Parathyroid adenoma (tissue), 2 donors: ENCODE measurements around the gene PDGFB.

ENCODE experiments used
- H2AFZ ChIP-seq: fragments of 300-600 bp; sonication (generic); one replicate; pipeline ENCODE4 v1.7.0; 2017; ENCODE audit warnings: antibody characterized with exemption, mild to moderate bottlenecking
- H3K27ac ChIP-seq: fragments of 300-600 bp; sonication (generic); one replicate; pipeline ENCODE4 v1.7.0; 2017
- H3K27me3 ChIP-seq: fragments of 300-600 bp; sonication (generic); one replicate; pipeline ENCODE4 v1.7.0; 2017; ENCODE audit warnings: low read length; ENCODE audit not compliant: control insufficient read depth, insufficient read depth
- H3K36me3 ChIP-seq: fragments of 300-600 bp; sonication (generic); one replicate; pipeline ENCODE4 v1.7.0; 2017; ENCODE audit warnings: low read length; ENCODE audit not compliant: control insufficient read depth, insufficient read depth
- H3K4me1 ChIP-seq: fragments of 300-600 bp; sonication (generic); one replicate; pipeline ENCODE4 v1.7.0; 2017; ENCODE audit warnings: control low read depth
- H3K4me2 ChIP-seq: fragments of 300-600 bp; sonication (generic); one replicate; pipeline ENCODE4 v1.7.0; 2017; ENCODE audit warnings: low read length
- H3K4me3 ChIP-seq: fragments of 300-600 bp; sonication (generic); one replicate; pipeline ENCODE4 v1.7.0; 2017; ENCODE audit warnings: low read depth, low read length
- H3K79me2 ChIP-seq: fragments of 300-600 bp; sonication (generic); one replicate; pipeline ENCODE4 v1.7.0; 2017; ENCODE audit warnings: control low read depth
- H3K9ac ChIP-seq: fragments of 300-600 bp; sonication (generic); one replicate; pipeline ENCODE4 v1.7.0; 2017; ENCODE audit warnings: mild to moderate bottlenecking
- H3K9me3 ChIP-seq: fragments of 300-600 bp; sonication (generic); one replicate; pipeline ENCODE4 v1.7.0; 2017; ENCODE audit warnings: low read length; ENCODE audit not compliant: control insufficient read depth
- TF ChIP-seq, protein P1 (sequence below): fragments of 300-600 bp; sonication (generic); IDR thresholded peaks from one replicate; pipeline ENCODE4 v1.7.0; 2017; ENCODE audit warnings: antibody characterized with exemption, mild to moderate bottlenecking
- donor health status: primary hyperparathyroidism.

The PDGFB gene

DNA sequence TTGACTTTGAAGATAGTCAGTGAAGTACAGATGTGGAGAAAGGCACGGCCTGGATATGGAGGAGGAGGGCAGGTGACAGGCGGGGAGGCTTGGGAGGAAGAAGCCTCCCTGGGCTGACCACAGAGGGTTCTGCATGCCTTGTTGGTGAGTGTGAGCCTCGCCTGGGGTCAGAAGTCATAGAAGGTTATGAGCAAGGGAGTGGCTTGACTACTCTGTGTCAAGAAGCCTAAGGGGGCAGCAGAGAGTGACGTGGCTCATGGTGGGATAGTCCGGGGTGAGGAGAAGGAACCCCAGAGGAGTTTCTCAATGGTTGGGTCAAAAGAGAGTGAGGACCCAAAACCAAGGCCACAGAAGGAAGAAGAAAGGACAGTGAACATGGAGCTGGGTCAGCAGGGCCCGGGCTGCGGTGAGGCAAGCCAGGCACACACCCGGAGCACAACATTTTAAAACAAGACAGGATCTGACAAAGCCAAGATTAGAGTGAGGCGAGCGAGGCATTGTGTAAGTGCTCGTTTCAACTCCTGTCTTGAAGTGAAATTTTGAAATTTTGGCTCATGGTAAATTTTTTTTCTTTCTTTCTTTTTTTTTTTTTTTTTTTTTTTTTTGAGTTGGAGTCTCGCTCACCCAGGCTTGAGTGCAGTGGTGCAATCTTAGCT, 31.9 kb downstream of the PDGFB start:
- Histone ChIP-seq H3K9me3 (no peaks in the 10 kb centered on the region), H2AFZ (no peak overlapping the region), H3K36me3 (no peaks in the 10 kb centered on the region), H3K4me3 (no peak overlapping the region), H3K79me2 (no peaks in the 10 kb centered on the region), H3K4me1 (no peaks in the 10 kb centered on the region), H3K9ac (no peak overlapping the region), H3K27me3 (no peaks in the 10 kb centered on the region), H3K4me2 (no peak overlapping the region), H3K27ac (no peak overlapping the region)
- TF ChIP-seq, protein P1, sequence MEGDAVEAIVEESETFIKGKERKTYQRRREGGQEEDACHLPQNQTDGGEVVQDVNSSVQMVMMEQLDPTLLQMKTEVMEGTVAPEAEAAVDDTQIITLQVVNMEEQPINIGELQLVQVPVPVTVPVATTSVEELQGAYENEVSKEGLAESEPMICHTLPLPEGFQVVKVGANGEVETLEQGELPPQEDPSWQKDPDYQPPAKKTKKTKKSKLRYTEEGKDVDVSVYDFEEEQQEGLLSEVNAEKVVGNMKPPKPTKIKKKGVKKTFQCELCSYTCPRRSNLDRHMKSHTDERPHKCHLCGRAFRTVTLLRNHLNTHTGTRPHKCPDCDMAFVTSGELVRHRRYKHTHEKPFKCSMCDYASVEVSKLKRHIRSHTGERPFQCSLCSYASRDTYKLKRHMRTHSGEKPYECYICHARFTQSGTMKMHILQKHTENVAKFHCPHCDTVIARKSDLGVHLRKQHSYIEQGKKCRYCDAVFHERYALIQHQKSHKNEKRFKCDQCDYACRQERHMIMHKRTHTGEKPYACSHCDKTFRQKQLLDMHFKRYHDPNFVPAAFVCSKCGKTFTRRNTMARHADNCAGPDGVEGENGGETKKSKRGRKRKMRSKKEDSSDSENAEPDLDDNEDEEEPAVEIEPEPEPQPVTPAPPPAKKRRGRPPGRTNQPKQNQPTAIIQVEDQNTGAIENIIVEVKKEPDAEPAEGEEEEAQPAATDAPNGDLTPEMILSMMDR: no peak

DNA sequence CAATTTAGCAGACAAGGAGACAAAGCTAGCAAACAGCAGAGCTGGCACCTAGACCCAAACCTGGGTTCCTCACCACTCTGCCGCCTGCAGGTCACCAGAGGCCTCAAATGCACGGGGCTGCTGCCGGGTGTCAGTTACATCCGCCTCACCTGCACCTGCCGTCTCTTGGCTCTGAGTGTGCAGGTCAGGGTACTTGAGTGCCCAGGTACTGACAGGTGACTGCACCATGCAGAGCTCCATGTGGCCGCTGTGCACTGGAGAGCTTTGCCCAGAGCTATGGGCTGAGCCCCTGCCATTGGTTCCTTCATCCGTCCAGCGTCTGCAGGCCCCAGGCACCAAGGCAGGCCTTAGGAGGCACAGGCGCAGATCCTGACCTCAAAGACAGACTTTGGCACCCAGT, 35.0 kb downstream of the PDGFB start:
- H3K79me2 ChIP-seq: no peaks in the 10 kb centered on the region
- no peak overlapping the region for H3K4me3 ChIP-seq
- H3K4me1 ChIP-seq: no peaks in the 10 kb centered on the region
- TF ChIP-seq, protein P1: no peak
- no peak overlapping the region for H3K4me2 ChIP-seq
- H2AFZ ChIP-seq: no peak overlapping the region
- no peak overlapping the region for H3K27ac ChIP-seq
- H3K36me3 ChIP-seq: no peaks in the 10 kb centered on the region
- H3K9ac ChIP-seq: no peak overlapping the region
- no peaks in the 10 kb centered on the region for H3K9me3 ChIP-seq
- H3K27me3 ChIP-seq: no peaks in the 10 kb centered on the region

DNA sequence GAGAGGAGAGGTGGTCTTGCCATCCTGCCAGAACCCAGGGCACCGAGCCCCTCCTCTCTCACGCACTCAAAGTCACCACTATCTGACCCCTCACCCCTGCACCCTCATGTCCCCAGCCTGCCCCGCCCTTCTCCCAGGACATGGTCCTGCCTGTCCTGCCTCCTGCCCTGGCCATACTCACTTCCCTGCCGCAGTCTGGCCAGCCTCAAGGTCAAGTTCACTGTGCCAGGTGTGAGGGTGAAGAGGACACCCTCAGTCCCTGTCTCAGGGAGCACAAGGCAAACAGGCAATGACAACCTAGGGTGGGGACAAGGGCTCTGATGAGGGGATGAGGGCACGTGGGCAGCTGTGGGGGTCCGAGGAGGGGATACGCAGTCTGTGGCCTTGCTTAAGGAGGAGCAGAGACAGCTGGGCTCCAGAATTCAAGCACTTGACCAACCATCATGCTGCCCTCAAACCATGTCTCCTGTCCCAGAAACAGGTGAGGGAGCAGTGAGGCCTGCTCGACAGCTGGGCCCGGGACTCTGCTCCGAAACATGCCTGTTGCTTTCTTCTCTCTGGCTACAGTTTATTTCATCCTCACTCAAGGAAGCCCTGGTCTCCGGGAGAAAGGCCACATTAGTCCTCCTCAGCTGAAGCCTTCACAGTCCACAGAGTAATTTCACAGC, 36.6 kb downstream of the PDGFB start:
- Histone ChIP-seq H3K4me2 (no peak overlapping the region), H3K9me3 (no peaks in the 10 kb centered on the region), H3K36me3 (no peaks in the 10 kb centered on the region), H2AFZ (no peak overlapping the region), H3K27me3 (no peaks in the 10 kb centered on the region), H3K27ac (no peak overlapping the region), H3K4me3 (no peak overlapping the region), H3K4me1 (no peaks in the 10 kb centered on the region), H3K79me2 (no peaks in the 10 kb centered on the region), H3K9ac (no peak overlapping the region)
- TF ChIP-seq, protein P1: no peak

DNA sequence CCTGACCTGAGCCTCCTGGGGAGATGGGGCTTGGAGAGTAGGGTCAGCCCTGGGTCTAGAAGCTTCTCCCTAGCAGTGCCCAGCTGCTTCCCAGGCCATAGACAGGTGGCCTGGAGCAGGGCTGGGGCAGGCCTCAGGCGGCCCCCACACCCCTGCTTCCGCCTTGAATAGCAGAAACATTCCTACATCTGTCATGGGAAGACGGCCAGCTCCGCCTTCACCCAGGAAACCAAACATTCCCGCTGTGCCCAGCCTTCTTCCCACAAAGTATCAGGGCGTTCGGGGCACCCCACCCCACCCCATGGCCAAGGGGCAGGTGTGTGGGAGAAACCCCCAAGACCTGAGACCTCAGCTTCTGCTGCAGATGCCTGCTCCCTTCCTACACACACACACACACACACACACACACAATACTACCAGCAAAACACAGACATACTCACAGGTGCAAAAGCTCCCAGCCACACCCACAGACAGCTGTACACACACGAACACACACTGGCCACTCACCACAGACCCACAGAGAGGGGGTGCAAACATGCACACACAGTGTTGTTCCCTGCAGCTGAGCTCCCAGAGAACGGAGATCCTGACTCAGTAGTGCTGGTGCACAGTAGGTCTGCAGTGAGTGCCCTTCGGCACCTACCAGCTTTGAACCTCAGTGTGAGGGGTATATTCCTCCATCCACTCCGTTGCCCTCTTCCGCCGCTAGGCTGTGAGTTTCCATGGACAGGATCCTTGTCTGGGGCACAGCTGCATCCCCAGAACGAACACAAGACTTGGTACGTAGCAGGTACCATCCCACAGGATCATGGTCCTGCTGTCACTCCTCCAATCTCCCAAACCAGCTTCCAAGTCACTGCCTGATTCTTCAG, 37.4 kb downstream of the PDGFB start:
- Histone ChIP-seq H3K79me2 (no peaks in the 10 kb centered on the region), H3K9me3 (no peaks in the 10 kb centered on the region), H3K4me2 (no peak overlapping the region), H3K36me3 (no peaks in the 10 kb centered on the region), H3K9ac (no peak overlapping the region), H2AFZ (no peak overlapping the region), H3K4me3 (no peak overlapping the region), H3K27ac (no peak overlapping the region), H3K27me3 (no peaks in the 10 kb centered on the region), H3K4me1 (no peaks in the 10 kb centered on the region)
- TF ChIP-seq, protein P1: no peak
